GM19023 (cell line): ENCODE results near the gene RARS1.

Experiments used
- ATAC-seq: cut with Tn5 transposase; IDR thresholded peaks from one replicate; pipeline ENCODE4 v1.9.1; 2021; ENCODE audit warnings: mild to moderate bottlenecking, moderate library complexity; ENCODE audit not compliant: unreplicated experiment

The RARS1 gene

DNA sequence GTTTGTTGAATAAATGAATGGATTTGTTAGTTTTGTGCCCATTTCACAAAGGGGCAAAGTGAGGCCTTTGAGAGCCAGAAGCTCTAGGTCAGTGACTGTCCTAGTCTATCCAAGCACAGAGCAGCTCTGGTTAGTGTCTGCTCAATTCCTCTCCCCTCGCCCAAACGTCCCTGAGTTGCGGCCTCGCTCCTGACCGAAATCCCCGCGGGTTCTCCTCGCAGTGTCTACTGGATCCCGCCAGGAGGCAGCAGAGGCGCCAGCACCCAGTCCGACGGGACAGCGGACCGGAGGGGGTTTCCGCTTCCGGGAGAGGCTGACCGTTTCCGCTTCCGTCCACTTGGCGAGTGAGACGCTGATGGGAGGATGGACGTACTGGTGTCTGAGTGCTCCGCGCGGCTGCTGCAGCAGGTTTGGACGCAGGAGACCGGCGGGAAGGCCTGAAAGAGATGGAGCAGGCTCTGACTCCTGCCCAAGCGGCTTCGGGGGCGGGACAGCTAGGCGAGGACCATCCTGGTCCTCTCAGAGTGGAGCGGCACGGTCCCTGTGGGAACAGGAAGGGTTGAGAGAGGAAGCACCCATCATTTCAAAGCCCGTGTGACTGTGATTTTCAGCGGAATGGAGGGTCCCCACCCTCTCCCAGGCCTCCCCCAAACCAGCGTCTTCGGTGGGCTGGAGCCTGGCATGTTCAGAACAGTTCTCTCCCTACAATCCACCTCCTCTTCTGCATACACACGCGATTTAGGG, at the start of gene RARS1:
RARS1 (plus strand) TSS at position 336 of the 744 bp plus-strand sequence; CDS start at position 364, 28 bp downstream.
- ATAC-seq = peak; percentile 89

DNA sequence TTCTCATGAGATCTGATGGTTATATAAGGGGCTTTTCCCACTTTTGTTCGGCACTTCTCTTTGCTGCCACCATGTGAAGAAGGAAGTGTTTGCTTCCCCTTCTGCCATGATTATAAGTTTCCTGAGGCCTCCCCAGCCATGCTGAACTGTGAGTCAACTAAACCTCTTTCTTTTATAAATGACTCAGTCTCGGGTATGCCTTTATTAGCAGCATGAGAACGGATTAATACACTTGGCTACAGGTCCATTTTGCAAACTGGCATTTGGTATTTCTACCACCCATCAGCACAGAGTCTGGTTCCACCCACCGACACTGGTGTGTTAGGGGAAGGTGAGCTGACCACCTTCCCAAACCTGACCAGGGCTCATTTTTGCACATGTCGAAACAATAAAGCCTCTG, 47.9 kb upstream of the RARS1 start:
- no peak for ATAC-seq

DNA sequence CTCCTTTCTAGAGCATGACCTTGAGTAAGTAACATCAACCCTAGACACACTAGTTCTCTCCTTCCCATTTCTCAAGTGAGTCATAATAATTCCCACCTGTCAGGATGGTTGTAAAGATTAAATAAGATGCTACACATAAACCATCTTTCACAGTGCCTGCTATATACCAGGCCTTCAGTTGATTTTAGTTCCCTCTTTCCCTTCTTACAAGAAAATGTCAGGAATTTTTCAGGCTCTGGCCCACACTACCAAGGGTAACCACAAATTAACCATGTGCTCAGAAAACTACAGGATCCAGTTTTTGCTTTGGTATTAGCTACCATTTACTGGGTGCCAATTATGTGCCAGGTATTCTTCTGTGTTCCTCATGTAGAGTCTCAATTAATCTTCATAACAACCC, 42.7 kb upstream of the RARS1 start:
- ATAC-seq = no peak

DNA sequence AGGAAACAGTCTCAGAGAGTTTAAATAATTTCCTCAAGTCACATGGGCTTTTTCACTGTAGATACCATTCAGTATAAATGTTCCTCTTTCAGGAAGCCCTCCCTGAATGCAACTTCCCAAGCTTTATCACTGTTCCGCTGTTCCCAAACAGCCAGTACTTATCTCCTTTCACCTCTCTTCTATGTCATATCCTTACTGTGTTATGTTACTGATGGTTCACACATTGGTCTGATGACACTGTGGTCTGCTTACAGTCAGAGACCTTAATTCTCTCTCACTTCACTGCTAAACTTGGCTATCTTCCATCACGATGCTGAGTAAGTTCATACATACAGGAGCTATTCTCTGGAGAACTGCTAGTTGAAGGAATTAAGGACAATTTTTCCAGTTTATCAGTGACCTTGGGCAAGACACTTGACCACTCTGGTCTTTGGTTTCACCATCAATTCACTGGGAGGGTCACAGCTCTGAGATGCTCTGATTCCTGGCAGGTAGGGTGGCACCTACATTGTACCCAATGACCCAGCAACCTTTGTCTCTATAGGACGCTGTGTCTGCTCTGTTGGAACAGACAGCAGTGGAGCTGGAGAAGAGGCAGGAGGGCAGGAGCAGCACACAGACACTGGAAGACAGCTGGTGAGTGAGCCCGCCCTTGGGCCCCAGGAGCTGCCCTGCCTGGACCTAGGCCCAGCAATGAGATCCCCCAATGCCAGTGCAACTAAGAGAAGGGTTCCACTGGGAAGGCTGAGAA, 42.1 kb upstream of the RARS1 start:
- no peak for ATAC-seq

DNA sequence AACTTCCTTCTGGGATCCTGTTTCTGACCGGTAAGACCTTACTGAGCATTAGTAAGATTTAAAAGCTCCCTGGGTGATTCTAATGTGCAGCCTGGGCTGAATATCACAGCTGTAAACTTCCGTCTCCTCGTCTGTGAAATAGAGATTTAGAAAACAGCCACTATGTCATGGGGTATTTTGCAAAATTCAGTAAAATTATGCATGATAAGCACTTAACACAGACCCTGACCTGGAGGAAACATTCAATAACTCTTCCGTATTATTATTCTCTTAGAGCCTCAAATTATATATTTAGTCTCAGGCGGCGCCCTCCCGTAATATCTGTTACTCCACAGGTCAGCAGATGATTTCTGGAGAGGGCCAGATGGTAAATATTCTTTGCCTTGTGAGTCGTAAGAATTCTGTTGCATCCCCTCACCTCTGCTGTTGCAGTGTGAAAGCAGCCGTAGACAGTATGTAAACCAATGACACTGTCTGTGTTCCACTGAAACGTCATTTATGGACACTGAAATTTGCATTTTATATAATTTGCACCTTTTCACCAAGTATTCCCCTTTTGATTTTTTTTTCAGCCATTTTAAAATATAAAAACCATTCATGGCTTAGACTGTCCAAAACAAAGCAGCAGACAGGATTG, 39.2 kb upstream of the RARS1 start:
- ATAC-seq = no peak

DNA sequence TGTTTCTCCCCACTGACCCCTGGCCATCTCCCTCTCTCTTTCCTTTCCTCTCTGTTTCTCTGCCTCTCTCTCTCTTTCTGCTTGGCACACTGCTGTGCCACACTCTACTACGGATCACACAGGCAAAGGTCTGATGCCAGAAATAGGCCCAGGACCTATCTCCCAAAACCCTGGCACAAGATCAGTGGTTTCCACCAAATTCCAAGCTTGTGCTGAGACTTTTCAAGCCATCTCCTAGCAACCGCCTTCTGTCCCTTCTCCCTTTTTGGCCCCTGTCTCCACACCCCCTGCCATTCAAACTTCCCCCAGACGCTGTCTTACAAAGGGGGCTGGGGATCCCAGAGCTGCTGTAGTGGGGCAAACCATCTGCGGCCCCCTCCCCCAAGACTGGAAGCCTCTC, 38.5 kb upstream of the RARS1 start:
- no peak for ATAC-seq

DNA sequence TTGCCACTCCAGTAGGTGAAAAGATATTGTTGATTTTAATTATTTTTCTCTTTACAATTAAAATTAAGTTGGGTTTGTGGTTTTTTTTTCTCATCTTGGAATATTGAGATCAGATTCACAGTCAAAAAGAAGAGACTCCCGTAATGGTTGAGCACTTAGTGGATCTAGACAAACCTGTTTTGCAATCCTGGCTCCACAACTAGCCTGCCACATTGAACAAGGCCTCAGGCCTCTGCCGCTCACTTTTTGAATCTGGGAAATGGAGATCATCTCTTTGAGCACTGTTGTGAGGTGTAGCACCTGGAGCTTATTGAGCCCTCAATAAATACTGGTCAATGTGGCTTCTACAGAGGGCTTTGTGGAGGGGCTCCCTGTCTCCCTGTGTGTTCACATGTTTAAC, 37.1 kb upstream of the RARS1 start:
- no peak for ATAC-seq

DNA sequence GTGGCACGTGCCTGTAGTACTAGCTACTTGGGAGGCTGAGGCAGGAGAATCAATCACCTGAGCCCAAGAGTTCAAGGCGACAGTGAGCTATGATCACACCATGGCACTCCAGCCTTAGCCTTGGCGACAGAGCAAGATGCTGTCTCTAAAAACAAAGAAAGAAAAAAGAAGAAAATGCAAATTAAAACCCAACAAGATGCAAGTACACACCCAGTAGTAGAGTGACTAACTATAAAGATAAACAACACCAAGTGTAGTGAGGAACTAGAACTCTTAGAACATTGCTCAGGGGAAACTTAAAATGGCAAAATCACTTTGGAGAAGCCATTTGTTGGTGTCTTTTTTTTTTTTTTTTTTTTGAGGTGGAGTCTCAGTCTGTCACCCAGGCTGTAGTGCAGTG, 34.7 kb upstream of the RARS1 start:
- no peak for ATAC-seq

DNA sequence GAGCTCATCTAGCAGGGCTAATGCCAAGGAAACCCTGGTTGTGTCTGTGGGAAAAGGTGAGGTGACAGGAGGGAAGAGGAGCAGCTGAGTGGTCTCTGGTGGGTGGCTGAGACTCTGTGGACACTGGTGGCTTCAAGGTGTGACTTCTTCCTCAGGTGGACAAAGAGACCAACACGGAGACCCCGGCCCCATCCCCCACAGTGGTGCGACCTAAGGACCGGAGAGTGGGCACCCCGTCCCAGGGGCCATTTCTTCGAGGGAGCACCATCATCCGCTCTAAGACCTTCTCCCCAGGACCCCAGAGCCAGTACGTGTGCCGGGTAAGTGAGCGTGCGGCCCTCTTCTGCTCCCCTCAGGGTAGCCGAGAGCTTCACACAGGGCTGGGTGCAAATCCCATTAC, 31.1 kb upstream of the RARS1 start:
- no peak for ATAC-seq

DNA sequence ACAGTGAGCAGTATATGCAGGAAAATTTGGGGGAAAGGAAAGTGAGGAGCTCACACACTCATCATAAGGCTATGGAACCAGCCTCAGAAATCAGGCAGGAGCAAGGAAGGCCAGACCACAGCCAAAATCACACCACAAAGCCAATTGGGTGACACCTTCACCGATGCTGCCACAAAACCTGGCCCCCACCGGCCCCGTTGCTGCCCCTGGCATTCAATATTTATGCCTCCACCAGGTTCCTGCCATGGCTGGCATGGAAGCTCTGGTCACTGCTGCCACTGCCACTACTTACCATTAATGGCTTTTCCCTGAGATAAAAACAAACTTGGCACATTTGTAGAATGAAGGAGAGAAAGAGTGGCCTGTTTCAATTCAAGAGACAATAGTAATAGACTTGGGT, 28.7 kb upstream of the RARS1 start:
- ATAC-seq = no peak

DNA sequence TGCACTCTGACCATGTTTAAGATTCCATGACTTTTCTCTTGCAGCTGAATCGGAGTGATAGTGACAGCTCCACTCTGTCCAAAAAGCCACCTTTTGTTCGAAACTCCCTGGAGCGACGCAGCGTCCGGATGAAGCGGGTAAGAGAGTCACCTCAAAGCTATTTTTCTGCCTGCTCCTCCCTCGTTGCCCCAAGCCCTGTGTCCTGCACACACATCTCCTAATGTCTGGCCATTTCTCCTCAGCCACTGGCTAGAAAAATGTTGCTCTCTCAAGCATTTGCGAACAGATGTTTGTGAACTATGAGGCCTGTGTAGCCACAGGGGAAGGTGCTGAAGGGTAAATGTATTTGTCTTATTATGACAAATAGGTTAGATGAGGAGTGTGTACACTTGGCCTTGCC, 25.7 kb upstream of the RARS1 start:
- ATAC-seq = no peak

DNA sequence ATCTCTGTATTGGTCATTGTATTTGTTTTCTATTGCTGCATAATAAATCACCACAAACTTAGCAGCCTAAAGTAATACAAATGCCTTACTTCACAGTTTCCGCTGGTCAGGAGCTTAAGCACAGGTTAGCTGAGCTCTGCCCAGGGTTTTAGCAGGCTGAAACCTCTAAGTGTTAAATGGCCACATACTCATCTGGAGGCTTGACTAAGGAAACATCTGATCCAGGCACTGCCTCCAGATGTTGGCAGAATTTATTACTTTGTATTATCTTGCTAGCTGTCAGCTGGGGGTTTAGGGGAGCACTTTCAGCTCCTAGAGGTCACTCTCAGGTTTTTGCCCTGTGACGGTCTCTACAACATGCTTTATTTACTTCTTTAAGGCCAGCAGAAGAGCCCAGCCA, 23.2 kb upstream of the RARS1 start:
- ATAC-seq = no peak

DNA sequence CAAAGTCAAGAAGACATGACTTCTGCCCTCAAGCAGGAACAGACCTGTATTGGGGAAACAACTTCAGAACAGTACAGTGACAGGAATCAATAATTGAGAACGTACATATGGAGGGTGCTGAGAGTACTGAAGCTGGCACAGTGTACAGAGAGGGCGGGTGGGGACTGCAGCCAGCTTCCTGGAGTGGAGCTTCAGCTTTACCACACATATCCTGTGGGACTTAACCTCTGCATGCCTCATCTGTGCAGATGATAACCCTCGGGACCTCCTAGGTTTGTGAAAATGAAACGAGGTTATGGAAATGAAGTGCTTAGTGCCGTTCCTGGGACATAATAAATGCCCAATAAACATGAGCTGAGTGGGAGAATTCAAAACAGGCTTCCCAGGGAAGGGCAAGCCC, 22.1 kb upstream of the RARS1 start:
- no peak for ATAC-seq

DNA sequence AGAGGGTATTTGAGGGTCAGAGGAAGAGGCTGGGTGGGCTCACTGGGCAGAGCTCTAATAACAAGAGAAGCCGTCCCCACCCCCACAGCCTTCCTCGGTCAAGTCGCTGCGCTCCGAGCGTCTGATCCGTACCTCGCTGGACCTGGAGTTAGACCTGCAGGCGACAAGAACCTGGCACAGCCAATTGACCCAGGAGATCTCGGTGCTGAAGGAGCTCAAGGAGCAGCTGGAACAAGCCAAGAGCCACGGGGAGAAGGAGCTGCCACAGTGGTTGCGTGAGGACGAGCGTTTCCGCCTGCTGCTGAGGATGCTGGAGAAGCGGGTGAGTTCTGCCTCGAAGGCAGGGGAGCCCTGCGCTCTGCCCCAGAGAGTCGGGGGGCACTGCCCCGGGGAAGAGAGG, 21.6 kb upstream of the RARS1 start:
- ATAC-seq = no peak

DNA sequence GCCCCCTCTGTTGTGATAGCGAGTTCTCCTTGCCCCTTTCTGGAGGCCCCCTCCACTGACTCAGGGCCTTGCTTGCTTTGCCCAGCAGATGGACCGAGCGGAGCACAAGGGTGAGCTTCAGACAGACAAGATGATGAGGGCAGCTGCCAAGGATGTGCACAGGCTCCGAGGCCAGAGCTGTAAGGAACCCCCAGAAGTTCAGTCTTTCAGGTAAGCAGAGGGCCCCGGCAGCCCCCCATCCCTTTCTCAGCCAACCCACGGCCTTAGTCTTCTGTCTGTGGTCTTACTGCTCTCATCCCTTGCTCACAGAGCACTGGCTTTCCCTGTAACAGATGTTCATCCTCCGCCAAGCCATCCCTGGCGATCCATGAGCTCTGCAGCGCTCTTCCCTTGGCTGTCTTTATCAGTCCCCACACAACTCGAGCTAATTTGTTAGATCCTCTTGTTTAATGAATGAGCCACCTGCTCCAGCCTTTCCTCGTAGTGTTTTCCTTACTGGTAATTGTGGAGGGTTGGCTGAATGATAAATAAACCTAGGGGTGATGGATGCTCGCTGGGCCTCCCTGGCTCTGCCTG, 18.4 kb upstream of the RARS1 start:
- no peak for ATAC-seq

DNA sequence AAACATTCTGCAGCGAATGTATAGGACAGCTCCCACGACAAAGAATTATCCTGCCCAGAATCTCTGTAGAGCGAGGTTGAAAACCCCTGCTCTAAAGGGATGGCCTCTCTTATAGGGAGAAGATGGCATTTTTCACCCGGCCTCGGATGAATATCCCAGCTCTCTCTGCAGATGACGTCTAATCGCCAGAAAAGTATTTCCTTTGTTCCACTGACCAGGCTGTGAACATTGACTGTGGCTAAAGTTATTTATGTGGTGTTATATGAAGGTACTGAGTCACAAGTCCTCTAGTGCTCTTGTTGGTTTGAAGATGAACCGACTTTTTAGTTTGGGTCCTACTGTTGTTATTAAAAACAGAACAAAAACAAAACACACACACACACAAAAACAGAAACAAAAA, 17.4 kb upstream of the RARS1 start:
- no peak for ATAC-seq

DNA sequence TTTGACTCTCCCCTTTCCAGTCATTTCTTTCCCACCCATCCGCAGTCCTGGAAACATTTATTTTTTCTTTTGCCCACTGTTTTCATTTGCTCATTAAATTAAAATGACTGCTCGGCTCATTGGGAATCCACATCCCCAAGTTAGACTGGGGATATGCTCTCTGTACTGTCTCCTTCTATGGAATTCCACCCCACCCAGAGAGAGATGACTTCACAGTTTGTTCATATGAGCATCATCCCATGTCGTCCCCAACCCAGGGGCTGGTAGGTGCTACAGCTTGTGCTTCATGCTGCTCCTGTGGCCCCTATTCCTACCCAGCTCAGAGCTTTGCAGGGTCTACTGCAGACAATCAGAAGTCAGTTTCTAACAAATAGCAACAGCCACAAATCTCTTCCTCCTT, 16.5 kb upstream of the RARS1 start:
- no peak for ATAC-seq

DNA sequence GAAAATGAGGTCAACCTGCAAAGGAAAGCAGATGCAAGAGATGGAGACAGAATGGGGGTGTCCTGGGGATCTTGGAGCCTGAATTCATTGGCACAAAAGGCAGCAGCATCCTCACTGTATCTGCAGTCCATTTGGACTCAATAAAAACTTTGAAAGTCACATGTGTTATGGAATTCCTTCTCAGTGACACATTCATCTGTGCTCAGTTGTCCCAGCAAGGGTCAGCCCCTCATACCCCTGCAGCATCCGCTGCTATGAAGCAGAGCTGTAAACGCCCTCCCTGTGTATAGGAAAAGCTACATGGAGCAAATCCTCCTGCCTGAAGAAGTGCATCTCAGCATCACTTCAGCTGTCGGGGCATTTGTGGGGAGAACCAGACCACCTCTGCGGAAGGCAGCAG, 14.5 kb upstream of the RARS1 start:
- no peak for ATAC-seq

DNA sequence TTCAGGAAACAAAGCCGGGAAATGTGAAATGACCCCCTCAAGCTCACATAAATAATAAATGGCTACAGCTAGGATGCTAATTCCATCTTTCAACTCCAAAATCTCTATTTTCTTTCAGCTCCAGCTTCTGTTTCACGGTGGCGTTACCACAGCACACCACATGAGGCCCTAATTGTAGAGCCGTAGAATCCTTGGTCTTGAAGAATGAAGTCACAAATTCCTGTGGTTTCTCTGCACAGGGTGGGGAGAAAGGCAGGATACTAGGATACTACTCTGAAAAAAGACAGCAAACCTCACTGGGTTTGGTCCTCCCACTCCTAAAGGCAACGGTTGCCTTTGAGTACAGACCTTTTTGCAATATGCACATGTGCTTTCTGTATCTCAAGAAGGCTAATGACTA, 13.9 kb upstream of the RARS1 start:
- no peak for ATAC-seq

DNA sequence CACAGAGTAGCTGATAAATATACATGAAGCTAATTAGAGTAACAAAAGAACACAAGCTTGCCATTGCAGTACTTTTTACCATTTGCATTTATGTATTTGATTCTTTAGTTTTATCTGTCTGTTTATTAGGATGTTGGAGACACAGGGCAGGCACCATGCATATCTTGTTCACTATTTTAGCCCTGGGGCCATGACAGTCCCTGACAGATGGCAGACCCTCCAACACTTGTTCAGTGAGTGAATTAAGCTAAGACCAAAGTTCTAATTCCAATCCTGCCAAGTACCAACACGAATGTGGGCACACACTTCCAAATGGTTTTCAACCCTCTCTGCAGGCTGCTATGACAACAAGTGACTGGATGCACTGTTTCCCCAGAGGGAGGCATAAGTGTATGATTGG, 12.0 kb upstream of the RARS1 start:
- ATAC-seq = no peak

DNA sequence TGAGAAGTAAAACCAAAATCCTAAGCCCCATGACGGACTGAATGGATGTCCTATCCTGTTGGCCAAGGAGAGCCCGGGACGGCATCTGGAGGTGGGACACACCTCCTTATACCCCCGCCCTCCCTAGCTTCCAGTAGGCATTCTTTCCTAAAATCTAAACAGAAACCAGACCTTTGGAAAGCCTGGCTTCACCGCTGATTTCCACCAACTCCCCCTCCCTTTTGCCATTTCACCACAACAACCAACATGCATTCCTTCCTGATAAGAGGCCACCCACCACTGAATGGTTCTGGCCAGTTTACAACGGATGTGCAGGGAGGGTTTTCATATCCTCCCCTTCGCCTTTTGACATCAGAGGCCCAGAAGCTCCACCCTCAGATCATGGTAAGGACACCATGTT, 9.2 kb upstream of the RARS1 start:
- ATAC-seq = no peak

DNA sequence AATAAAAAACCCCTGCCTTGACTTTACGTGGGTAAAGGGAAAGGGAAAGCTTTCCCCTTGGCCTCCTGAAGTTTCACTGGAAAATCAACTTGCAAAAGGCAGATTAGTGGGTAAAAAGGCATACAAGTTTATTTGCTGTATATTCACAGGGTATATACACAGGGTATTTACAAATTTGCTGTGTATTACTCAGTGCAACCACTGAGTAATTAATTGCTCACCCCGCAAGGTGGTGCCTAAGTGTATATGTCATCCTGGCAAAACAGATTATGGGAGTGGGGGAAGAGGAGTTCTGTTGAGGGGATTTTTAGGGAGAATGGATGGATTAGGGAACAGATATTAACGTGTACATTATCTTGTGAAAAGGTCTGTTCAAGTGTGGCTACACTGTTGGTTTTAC, 7.1 kb upstream of the RARS1 start:
- ATAC-seq = no peak
